CD4-positive, alpha-beta T cell treated with Interleukin-6 at 100 ng/mL for 8 hours (primary cell): Measurements from ENCODE around the gene KIRREL3.
"Not testable (repeated sequence)": the region's sequence is repeated elsewhere in the genome, so short reads cannot be mapped to it uniquely, and the experiment has no call there.

Experiments used
- DNase-seq: peaks from one replicate; pipeline ENCODE4 v3.0.0-alpha.2; 2020; ENCODE audit warnings: mixed read lengths, low spot score

The KIRREL3 gene

GRCh38 chr11:126378763-126379162, 621.8 kb downstream of the KIRREL3 start:
- DNase-seq: no peak

GRCh38 chr11:126375726-126376125, 624.8 kb downstream of the KIRREL3 start:
- no peak for DNase-seq

- not testable (repeated sequence) for DNase-seq
Measured at GRCh38 chr11:126374562-126375300, 625.8 kb downstream of the KIRREL3 start.

- not testable (repeated sequence) for DNase-seq
Measured at GRCh38 chr11:126373389-126374066, 627.0 kb downstream of the KIRREL3 start.
